Pulmonary artery endothelial cell (primary cell): ENCODE measurements around the gene POLR1C. TPM values are rescaled to one million over a fixed set of nuclear protein-coding genes. Genes with fewer than 3 reads are reported as not detected.
A peak's percentile ranks its signal among the peaks of the same experiment; 100 is the strongest.
"Not testable (repeated sequence)": the region's sequence is repeated elsewhere in the genome, so short reads cannot be mapped to it uniquely, and the experiment has no call there.

Experiments used
- DNase-seq: peaks from one replicate; pipeline ENCODE4 v3.0.0-alpha.2; 2011; ENCODE audit warnings: low read depth, low spot score
- total RNA-seq: library from RNA; depleted of rRNA; stranded (reverse); fragments of >200 nt; gene quantifications from 2 replicates; pipeline ENCODE4 v1.2.3, GENCODE V29; 2014

POLR1C gene
- total RNA-seq, 1 donor from 2014 or later, result 47.5 TPM

DNA sequence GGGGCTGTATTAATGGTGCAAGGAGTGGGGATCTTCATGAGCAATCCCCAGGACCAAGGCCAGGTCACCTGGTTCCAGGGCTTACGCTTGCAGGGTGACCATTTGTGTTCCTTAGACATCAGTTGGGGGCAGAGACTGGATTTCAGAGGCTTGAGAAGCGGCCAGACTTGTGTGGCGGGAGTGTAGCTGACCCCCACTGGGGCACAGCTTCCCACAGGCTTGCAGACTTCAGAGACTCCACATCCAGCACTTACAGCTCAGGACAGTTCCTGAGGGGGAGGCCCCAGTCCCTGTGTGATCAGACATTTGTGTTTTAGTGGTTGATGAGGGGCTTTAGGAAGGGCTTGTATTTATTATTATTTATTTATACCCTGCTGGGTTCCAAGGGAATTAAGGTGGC is 24.2 kb upstream of the POLR1C start:
- DNase-seq, result no peak

GRCh38 chr6:43493230-43493629 is 23.7 kb upstream of the POLR1C start:
- DNase-seq, result no peak

- no peak for DNase-seq
Observed at GRCh38 chr6:43493833-43494232, 23.1 kb upstream of the POLR1C start.

- no peak for DNase-seq
Observed at GRCh38 chr6:43494321-43494720, 22.6 kb upstream of the POLR1C start.

- no peak for DNase-seq
Observed at GRCh38 chr6:43494766-43495165, 22.1 kb upstream of the POLR1C start.

DNA sequence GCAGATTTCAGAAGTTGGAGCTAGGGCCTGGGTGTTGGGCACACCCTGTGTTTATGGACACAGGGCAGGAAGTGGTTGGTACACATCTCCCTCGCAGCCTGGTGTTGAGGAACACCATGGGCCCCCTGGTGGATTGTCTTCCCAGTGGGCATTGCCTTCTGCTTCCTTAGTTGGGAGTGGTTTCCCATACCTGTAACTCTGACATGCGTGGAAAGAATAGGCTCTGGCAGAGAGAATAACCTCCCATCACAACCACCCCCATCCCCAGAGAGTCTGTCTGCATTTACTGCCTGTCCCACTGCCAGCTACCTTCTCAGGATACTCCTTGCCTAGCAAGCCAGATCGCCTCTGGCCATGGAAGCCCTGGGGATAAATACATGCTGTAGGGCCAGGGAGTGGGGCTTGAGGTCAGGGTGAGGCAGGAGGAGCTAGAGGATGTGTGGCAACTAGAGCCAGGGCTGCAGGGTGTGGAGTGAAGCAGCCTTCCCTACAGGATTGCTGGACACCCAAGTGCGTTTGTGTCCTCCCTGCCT is 21.4 kb upstream of the POLR1C start:
- no peak for DNase-seq

- DNase-seq, result no peak
Observed at GRCh38 chr6:43496370-43497128, 20.3 kb upstream of the POLR1C start.

DNA sequence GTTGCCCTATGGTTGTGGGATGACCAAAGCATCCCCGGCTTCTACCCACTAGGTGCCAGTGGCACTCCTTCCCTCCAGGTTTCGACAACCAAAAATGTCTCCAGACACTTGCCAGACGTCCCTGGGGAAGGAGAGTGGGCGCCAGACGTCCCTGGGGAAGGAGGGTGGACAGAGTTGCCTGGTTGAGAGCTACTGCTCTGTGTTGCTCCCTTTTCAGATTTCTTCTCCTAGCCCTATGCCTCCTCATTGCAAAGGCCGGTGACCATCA is 19.8 kb upstream of the POLR1C start:
- DNase-seq, result no peak

GRCh38 chr6:43497689-43498088 is 19.2 kb upstream of the POLR1C start:
- no peak for DNase-seq

DNA sequence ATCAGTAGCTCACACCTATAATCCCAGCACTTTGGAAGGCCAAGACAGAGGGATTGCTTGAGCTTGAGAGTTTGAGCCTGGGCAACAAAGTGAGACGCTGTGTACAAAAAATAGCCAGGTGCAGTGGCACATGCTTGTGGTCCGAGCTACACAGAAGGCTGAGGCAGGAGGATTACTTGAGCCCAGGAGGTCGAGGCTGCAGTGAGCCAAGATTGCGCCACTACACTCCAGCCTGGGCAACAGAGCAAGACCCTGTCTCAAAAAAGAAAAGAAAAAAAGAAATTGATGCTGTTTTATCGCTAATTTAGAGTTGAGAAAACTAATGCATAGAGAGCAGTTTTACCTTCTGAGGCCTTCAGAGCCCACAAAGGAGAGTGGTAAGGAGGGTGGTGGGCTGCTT is 18.6 kb upstream of the POLR1C start:
- not testable (repeated sequence) for DNase-seq

GRCh38 chr6:43499028-43499815 is 17.7 kb upstream of the POLR1C start:
- peak; percentile 29 for DNase-seq

GRCh38 chr6:43500921-43501320 is 16.0 kb upstream of the POLR1C start:
- no peak for DNase-seq

GRCh38 chr6:43502666-43503065 is 14.2 kb upstream of the POLR1C start:
- DNase-seq, result no peak

GRCh38 chr6:43503443-43503842 is 13.4 kb upstream of the POLR1C start:
- DNase-seq, result no peak

DNA sequence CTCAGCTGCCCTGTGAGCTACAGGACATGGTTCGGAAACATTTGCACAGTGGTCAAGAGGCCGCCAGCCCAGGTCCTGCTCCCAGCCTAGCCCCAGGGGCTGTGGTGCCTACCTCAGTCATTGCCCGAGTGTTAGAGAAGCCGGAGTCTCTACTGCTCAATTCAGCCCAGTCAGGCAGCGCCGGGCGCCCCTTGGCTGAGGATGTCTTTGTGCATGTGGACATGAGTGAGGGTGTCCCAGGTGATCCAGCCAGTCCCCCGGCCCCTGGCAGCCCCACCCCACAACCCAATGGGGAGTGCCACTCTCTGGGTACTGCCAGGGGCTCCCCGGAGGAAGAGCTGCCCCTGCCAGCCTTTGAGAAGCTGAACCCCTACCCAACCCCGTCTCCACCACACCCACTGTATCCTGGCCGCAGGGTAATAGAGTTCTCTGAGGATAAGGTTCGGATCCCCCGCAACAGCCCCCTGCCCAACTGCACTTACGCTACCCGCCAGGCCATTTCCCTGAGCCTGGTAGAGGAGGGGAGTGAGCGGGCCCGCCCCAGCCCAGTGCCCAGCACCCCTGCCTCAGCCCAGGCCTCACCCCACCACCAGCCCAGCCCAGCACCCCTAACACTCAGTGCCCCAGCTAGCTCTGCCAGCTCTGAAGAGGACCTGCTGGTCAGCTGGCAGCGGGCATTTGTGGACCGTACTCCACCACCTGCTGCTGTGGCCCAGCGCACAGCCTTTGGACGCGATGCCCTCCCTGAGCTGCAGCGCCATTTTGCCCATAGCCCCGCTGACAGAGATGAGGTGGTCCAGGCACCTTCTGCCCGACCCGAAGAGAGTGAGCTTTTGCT is 11.9 kb upstream of the POLR1C start:
- no peak for DNase-seq

- no peak for DNase-seq
Observed at GRCh38 chr6:43505718-43506117, 11.2 kb upstream of the POLR1C start.

GRCh38 chr6:43506171-43506570 is 10.7 kb upstream of the POLR1C start:
- DNase-seq, result no peak

GRCh38 chr6:43506667-43507471 is 10.0 kb upstream of the POLR1C start:
- DNase-seq, result no peak

GRCh38 chr6:43508481-43509141 is 8.3 kb upstream of the POLR1C start:
- no peak for DNase-seq

- DNase-seq, result no peak
Observed at GRCh38 chr6:43509142-43509983, 7.5 kb upstream of the POLR1C start.
